ENCODE results near the gene ELAVL2. TPM values are rescaled to one million over a fixed set of nuclear protein-coding genes. Genes with fewer than 3 reads are reported as not detected.

Gene ELAVL2
- total RNA-seq, 2 experiments from 2014 or later, result not detected

DNA sequence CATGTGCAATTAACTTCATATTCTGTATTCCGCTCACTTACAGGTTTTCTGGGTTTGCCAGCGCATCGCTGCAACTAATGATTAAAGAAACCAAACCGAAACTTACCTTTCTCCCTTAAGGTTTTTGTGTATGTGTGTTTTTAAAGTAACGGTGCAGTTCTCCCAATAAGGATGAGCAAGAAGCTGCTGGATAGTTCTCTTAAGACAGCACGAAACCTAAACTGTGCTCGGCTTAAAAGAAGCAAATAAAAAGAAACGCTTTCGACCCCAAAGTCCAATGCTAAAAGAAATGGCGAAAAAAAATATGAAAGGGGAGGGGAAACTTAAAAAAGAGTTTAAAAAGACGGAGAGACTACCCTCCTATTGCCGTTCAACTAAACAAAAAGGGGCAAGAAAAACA, 340 bp downstream of the ELAVL2 start:
- Mint-ChIP-seq H3K36me3 (ENCODE audit: low read depth) (no peaks in the 10 kb centered on the region), H3K27ac (no peak overlapping the region), H3K4me3 (no peak overlapping the region), H3K27me3 (peaks cover 47% of the 10 kb centered on the region), H3K9me3 (no peaks in the 10 kb centered on the region), H3K4me1 (ENCODE audit: low read depth) (no peaks in the 10 kb centered on the region)
- CTCF ChIA-PET, result no interaction called here
- POLR2A ChIA-PET, result no interaction called here
- H3K4me3 ChIP-seq (ENCODE audit: low read length), result peak overlapping the region; percentile 21
- TF ChIP-seq, protein P1, sequence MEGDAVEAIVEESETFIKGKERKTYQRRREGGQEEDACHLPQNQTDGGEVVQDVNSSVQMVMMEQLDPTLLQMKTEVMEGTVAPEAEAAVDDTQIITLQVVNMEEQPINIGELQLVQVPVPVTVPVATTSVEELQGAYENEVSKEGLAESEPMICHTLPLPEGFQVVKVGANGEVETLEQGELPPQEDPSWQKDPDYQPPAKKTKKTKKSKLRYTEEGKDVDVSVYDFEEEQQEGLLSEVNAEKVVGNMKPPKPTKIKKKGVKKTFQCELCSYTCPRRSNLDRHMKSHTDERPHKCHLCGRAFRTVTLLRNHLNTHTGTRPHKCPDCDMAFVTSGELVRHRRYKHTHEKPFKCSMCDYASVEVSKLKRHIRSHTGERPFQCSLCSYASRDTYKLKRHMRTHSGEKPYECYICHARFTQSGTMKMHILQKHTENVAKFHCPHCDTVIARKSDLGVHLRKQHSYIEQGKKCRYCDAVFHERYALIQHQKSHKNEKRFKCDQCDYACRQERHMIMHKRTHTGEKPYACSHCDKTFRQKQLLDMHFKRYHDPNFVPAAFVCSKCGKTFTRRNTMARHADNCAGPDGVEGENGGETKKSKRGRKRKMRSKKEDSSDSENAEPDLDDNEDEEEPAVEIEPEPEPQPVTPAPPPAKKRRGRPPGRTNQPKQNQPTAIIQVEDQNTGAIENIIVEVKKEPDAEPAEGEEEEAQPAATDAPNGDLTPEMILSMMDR (IDR thresholded peaks at IDR 0.05), result no peak
- H3K27me3 ChIP-seq (ENCODE audit: control insufficient read depth in 1 of 2, insufficient read depth in 2 of 2, low read length in 2 of 2), result peaks cover 40 to 48% of the 10 kb centered on the region in 2 experiments
- DNase-seq (no peak), ATAC-seq (ENCODE audit: poor library complexity) (no peak)
- no peak overlapping the region for H3K27ac ChIP-seq (ENCODE audit: low read depth in 1 of 2, low read length in 2 of 2)
- peaks cover 29 to 38% of the 10 kb centered on the region in 2 experiments for H3K9me3 ChIP-seq (ENCODE audit: control insufficient read depth in 1 of 2, insufficient read depth in 1 of 2, low read length in 2 of 2)
- H3K36me3 ChIP-seq (ENCODE audit: insufficient read depth, low read length), result no peaks in the 10 kb centered on the region
- intact Hi-C loops (cut with DNase I, micrococcal nuclease), result no loop called here
- H3K4me1 ChIP-seq (ENCODE audit: insufficient read depth, low read length), result peaks cover 4% of the 10 kb centered on the region

DNA sequence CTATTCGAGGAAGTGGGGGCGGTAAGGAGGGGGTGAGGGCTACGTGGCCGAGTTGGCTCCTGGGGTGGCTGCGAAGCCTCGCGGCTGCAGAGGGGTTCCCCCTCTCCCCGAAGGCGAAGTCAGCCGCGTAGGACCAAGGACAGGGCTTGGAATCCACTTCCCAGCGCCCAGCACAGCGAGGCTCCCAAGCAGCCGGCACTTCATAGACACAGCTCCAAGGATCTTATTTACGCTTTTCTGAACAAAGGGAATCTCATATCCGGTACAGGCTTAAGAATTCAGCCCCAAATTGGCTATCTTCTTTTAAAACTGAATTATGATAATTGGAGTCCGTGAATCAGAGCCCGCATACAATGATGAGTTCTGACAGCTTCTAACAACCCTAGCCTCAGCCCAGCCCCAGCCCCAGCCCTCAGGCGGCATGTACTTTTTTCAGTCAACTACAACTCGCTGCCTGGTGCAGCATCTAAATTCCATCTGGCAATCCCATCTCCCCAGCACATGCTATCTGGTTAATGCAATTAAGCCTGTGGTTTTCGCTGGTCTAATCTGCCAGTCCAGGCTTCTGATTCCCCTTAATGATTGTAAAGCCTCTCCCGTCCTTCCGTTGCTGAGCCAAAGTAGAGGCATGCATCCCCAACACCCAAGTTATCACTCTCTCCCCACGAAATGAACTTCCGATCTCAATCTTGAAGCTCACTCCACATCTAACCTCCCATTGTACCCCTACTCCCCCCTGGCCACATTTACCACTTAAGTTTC, 1.0 kb downstream of the ELAVL2 start:
- Mint-ChIP-seq H3K27ac (no peak overlapping the region), H3K9me3 (no peaks in the 10 kb centered on the region), H3K4me1 (ENCODE audit: low read depth) (no peaks in the 10 kb centered on the region), H3K4me3 (no peak overlapping the region), H3K27me3 (peaks cover 44% of the 10 kb centered on the region), H3K36me3 (ENCODE audit: low read depth) (no peaks in the 10 kb centered on the region)
- peaks cover 4% of the 10 kb centered on the region for H3K4me1 ChIP-seq (ENCODE audit: insufficient read depth, low read length)
- ATAC-seq (ENCODE audit: poor library complexity), result no peak
- POLR2A ChIA-PET, result no interaction called here
- TF ChIP-seq, protein P1 (IDR thresholded peaks at IDR 0.05), result no peak
- peaks cover 45 to 55% of the 10 kb centered on the region in 2 experiments for H3K27me3 ChIP-seq (ENCODE audit: control insufficient read depth in 1 of 2, insufficient read depth in 2 of 2, low read length in 2 of 2)
- no peaks in the 10 kb centered on the region for H3K36me3 ChIP-seq (ENCODE audit: insufficient read depth, low read length)
- peak overlapping the region; percentile 21 for H3K4me3 ChIP-seq (ENCODE audit: low read length)
- DNase-seq, result no peak
- H3K27ac ChIP-seq (ENCODE audit: low read depth in 1 of 2, low read length in 2 of 2), result no peak overlapping the region
- CTCF ChIA-PET, result no interaction called here
- intact Hi-C loops (cut with DNase I, micrococcal nuclease), result no loop called here
- peaks cover 29 to 43% of the 10 kb centered on the region in 2 experiments for H3K9me3 ChIP-seq (ENCODE audit: control insufficient read depth in 1 of 2, insufficient read depth in 1 of 2, low read length in 2 of 2)

DNA sequence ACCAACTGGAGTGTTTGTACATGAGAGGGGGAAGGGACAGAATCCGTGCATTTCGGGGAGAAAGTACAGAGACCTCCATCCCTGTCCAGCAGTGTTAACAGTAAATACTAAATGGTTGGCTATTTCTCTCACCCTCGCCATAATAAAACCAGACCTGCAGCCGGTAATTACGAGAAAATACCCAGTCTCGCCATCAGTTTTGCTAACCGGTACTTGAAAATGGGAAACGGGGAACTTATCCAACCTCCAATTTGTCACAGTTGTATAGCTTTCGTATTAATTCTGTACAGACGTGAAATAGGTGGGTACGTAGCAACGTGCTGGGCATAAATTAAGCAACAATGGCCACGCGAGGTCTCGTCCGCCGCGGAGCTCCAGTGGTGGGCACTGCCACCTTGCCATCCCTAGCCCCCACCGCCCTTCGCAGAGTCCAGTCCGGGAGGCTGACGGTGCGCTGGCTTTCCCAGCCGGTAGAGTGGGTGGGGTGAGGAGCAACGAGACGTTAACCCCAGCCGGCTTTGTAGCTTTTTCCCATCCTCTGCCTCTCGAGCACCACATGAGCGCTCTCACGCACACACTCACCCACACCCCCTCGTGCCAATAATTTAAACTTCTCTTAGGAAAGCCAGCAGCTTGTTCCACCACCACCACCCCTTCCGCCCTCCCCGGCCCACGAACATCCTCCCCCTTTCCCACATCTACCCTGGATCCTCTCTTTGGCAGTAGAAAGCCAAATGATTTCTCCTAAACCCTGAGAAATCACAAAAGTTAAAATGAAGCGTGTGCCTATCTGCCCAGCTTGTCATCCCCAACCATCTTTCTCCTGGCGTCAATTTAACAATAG, 1.8 kb downstream of the ELAVL2 start:
- H3K36me3 Mint-ChIP-seq (ENCODE audit: low read depth), result no peaks in the 10 kb centered on the region
- ChIA-PET POLR2A (no interaction called here), CTCF (no interaction called here)
- H3K4me1 ChIP-seq (ENCODE audit: insufficient read depth, low read length), result peaks cover 4% of the 10 kb centered on the region
- H3K27ac Mint-ChIP-seq, result no peak overlapping the region
- H3K27me3 ChIP-seq (ENCODE audit: control insufficient read depth in 1 of 2, insufficient read depth in 2 of 2, low read length in 2 of 2), result peaks cover 48 to 58% of the 10 kb centered on the region in 2 experiments
- no peak overlapping the region for H3K4me3 Mint-ChIP-seq
- intact Hi-C loops (cut with DNase I, micrococcal nuclease), result no loop called here
- H3K4me1 Mint-ChIP-seq (ENCODE audit: low read depth), result no peaks in the 10 kb centered on the region
- ATAC-seq (ENCODE audit: poor library complexity), result no peak
- H3K27ac ChIP-seq (ENCODE audit: low read depth in 1 of 2, low read length in 2 of 2), result no peak overlapping the region
- peaks cover 44% of the 10 kb centered on the region for H3K27me3 Mint-ChIP-seq
- H3K4me3 ChIP-seq (ENCODE audit: low read length), result no peak overlapping the region
- H3K36me3 ChIP-seq (ENCODE audit: insufficient read depth, low read length), result no peaks in the 10 kb centered on the region
- H3K9me3 Mint-ChIP-seq, result peaks cover 2% of the 10 kb centered on the region
- TF ChIP-seq, protein P1 (IDR thresholded peaks at IDR 0.05), result no peak
- DNase-seq, result no peak
- peaks cover 29 to 43% of the 10 kb centered on the region in 2 experiments for H3K9me3 ChIP-seq (ENCODE audit: control insufficient read depth in 1 of 2, insufficient read depth in 1 of 2, low read length in 2 of 2)

All from CD4-positive, alpha-beta T cell (primary cell).